ENCODE results near the gene HES6.

The HES6 gene

GRCh38 chr2:238251331-238251730 lies 11.5 kb upstream of the HES6 start:
- TF ChIP-seq, protein P1, sequence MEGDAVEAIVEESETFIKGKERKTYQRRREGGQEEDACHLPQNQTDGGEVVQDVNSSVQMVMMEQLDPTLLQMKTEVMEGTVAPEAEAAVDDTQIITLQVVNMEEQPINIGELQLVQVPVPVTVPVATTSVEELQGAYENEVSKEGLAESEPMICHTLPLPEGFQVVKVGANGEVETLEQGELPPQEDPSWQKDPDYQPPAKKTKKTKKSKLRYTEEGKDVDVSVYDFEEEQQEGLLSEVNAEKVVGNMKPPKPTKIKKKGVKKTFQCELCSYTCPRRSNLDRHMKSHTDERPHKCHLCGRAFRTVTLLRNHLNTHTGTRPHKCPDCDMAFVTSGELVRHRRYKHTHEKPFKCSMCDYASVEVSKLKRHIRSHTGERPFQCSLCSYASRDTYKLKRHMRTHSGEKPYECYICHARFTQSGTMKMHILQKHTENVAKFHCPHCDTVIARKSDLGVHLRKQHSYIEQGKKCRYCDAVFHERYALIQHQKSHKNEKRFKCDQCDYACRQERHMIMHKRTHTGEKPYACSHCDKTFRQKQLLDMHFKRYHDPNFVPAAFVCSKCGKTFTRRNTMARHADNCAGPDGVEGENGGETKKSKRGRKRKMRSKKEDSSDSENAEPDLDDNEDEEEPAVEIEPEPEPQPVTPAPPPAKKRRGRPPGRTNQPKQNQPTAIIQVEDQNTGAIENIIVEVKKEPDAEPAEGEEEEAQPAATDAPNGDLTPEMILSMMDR (IDR thresholded peaks at IDR 0.05; ENCODE audit: insufficient read depth, missing control alignments), result no peak
- DNase-seq (ENCODE audit: insufficient read length, low spot score) (no peak), FAIRE-seq (no peak)

DNA sequence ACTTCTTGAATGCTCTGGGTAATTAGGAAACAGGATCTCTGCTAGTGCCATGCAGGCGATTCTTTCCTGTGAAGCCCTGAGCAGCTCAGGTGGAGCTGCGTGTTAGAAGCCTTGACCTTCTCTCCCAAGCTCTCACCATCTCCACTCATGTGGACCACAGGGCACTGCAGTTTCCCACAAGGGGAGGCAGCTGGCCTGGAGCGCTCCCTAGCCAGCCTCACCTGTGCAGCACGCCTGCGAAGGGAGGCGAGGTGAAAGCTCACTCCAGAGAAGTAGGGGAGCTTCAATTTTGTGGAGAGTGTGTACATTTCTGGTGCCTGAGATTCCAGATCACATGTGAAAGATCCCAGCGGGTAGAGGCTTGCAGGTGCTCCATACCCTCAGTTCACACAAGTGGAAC lies 11.1 kb upstream of the HES6 start:
- TF ChIP-seq, protein P1 (IDR thresholded peaks at IDR 0.05; ENCODE audit: insufficient read depth, missing control alignments), result no peak
- no peak for DNase-seq (ENCODE audit: insufficient read length, low spot score)
- no peak for FAIRE-seq

DNA sequence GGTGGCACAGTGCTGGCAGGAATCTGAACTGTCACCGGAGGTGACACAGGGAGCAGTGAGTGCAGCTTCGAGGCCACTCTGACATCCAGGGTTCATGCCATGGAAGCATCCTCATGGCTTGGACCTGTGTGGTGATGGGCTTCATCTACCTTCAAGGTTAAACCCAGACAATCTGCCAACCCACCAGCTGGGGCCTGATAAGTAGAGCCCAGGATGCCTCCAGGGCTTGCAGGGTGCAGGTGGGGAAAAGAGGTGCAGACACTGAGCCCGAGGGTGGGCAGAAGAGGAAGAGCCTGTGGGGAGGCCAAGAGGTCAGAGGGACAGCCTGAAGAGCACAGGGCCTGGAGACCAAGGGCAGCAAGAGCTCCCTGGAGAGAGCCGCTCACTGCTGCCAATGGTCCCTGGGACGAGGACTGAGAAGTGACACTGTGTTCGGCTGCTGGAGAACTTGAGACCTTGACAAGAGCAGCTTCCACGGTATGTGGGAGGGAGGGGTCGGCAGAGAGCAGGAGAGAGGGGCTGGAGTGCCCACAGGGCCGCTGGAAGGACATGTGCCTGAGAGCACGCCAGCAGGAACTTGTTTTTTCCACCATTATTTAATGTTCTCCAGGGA lies 8.1 kb upstream of the HES6 start:
- DNase-seq (ENCODE audit: insufficient read length, low spot score) (no peak), FAIRE-seq (no peak)
- TF ChIP-seq, protein P1 (IDR thresholded peaks at IDR 0.05; ENCODE audit: insufficient read depth, missing control alignments), result no peak

DNA sequence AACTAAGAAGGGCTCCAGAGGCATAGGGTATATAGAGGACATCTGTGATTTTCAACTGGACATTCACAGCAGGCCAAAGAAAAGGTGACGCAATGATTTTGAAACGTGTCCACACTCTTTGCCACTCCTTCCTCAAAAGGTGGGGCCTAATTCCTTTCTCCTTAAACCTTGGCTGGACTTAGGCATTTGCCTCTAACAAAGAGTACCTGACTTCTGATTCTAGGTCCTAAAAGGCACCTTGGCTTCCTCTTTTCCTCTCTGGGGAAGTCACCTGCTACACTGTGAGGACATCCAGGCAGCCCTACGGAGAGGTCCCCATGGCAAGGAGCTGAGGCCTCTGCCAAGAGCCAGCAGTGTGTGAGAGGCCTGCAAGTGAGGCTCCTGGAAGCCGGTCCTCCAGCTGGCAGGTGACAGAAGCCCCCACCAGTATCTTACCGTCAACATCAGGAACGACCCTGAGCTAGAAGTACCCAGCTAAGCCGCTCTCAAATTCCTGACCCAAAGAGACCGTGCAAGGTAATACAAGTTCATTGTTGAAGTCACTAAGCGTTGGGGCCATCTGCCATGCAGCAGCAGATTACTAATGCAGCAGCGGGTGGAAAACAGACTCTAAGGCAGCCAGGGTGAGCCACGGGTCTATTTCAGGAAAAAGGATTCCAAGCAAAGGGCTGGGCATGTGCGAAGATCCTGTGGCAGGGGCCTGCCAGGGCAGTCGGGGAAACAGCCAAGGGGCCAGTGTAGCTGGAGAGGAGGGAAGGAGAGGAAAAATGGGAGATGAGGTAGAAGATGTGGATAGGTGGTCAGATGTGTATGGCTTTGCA lies 7.4 kb upstream of the HES6 start:
- DNase-seq (ENCODE audit: insufficient read length, low spot score) (peak; percentile 50), FAIRE-seq (peak; percentile 63)
- TF ChIP-seq, protein P1 (IDR thresholded peaks at IDR 0.05; ENCODE audit: insufficient read depth, missing control alignments), result no peak

- no peak for DNase-seq (ENCODE audit: insufficient read length, low spot score)
- no peak for FAIRE-seq
- TF ChIP-seq, protein P1 (IDR thresholded peaks at IDR 0.05; ENCODE audit: insufficient read depth, missing control alignments), result no peak
Measured at GRCh38 chr2:238244151-238244550, 4.3 kb upstream of the HES6 start.

GRCh38 chr2:238243496-238244076 lies 3.7 kb upstream of the HES6 start:
- FAIRE-seq (no peak), DNase-seq (ENCODE audit: insufficient read length, low spot score) (no peak)
- TF ChIP-seq, protein P1 (IDR thresholded peaks at IDR 0.05; ENCODE audit: insufficient read depth, missing control alignments), result no peak

Data from D721Med (cell line).